WTC11 (cell line): ENCODE results near the gene MT1M. TPM values are rescaled to one million over a fixed set of nuclear protein-coding genes. Genes with fewer than 3 reads are reported as not detected.
A peak's percentile ranks its signal among the peaks of the same experiment; 100 is the strongest.

Experiments
- ATAC-seq: fragments of 200-7000 bp; cut with Tn5 transposase; 2 replicates; pipeline ENCODE4 v1.10.0; 2021; ENCODE audit warnings: mild to moderate bottlenecking, moderate library complexity
- CTCF ChIA-PET: fragments of 300-600 bp; sonication (Branson Sonifier 250); formaldehyde crosslinking; loops from one replicate; lab custom pipeline; 2021; ENCODE audit warnings: antibody characterized with exemption; lab: Charles Lee
- POLR2A ChIA-PET: fragments of 350-600 bp; sonication (Branson Sonifier 250); formaldehyde crosslinking; loops from one replicate; lab custom pipeline; 2021; ENCODE audit warnings: antibody characterized with exemption; lab: Charles Lee
- DNase-seq: peaks from one replicate; pipeline ENCODE4 v3.0.0; 2021; ENCODE audit warnings: low spot score
- H3K27ac Mint-ChIP-seq: 2 replicates; pipeline ENCODE4 v1.8.0; 2021; ENCODE audit warnings: mixed read lengths
- H3K27me3 Mint-ChIP-seq: 2 replicates; pipeline ENCODE4 v1.8.0; 2021; ENCODE audit warnings: low read depth, mild to moderate bottlenecking, moderate library complexity, mixed read lengths
- H3K36me3 Mint-ChIP-seq: 2 replicates; pipeline ENCODE4 v1.8.0; 2021; ENCODE audit warnings: mixed read lengths
- H3K4me1 Mint-ChIP-seq: 2 replicates; pipeline ENCODE4 v1.8.0; 2022; ENCODE audit warnings: mixed read lengths
- H3K4me3 Mint-ChIP-seq: 2 replicates; pipeline ENCODE4 v1.8.0; 2021; ENCODE audit warnings: mild to moderate bottlenecking, moderate library complexity, mixed read lengths
- H3K9me3 Mint-ChIP-seq: 2 replicates; pipeline ENCODE4 v1.8.0; 2021; ENCODE audit warnings: mixed read lengths
- CDX4 ChIP-seq: fragments of 250-450 bp; sonication (Bioruptor Pico); IDR thresholded peaks from 2 replicates; pipeline ENCODE4 v1.9.0; 2021; ENCODE audit warnings: moderate library complexity, mild to moderate bottlenecking, inconsistent platforms, borderline replicate concordance
- E2F5 ChIP-seq: sonication (generic); formaldehyde crosslinking; IDR thresholded peaks from 2 replicates; pipeline ENCODE4 v1.8.1; 2022; ENCODE audit warnings: mild to moderate bottlenecking, moderate library complexity, missing genetic modification reagents
- ELF4 ChIP-seq: sonication (generic); formaldehyde crosslinking; IDR thresholded peaks from 2 replicates; pipeline ENCODE4 v1.8.1; 2022; ENCODE audit warnings: low read depth, mild to moderate bottlenecking, moderate library complexity, missing genetic modification reagents
- EMX1 ChIP-seq: fragments of 250-450 bp; sonication (Bioruptor Pico); IDR thresholded peaks from 2 replicates; pipeline ENCODE4 v1.8.0; 2021; ENCODE audit warnings: mild to moderate bottlenecking
- FOXP1 ChIP-seq: sonication (generic); formaldehyde crosslinking; IDR thresholded peaks from 2 replicates; pipeline ENCODE4 v1.8.0; 2022; ENCODE audit warnings: missing genetic modification reagents, mild to moderate bottlenecking, moderate library complexity, borderline replicate concordance
- FOXP4 ChIP-seq: sonication (generic); formaldehyde crosslinking; IDR thresholded peaks from 2 replicates; pipeline ENCODE4 v1.8.0; 2022; ENCODE audit warnings: mild to moderate bottlenecking, missing genetic modification reagents
- HMGA2 ChIP-seq: fragments of 250-450 bp; sonication (Bioruptor Pico); IDR thresholded peaks from 2 replicates; pipeline ENCODE4 v1.4.0; 2021; ENCODE audit warnings: mild to moderate bottlenecking, moderate library complexity
- IRF2 ChIP-seq: sonication (generic); formaldehyde crosslinking; IDR thresholded peaks from 2 replicates; pipeline ENCODE4 v1.8.0; 2022; ENCODE audit warnings: low read depth, missing genetic modification reagents, borderline replicate concordance
- KAT7 ChIP-seq: sonication (generic); formaldehyde crosslinking; IDR thresholded peaks from 2 replicates; pipeline ENCODE4 v1.8.1; 2023; ENCODE audit warnings: missing genetic modification reagents, mild to moderate bottlenecking, borderline replicate concordance
- MAX ChIP-seq: sonication (generic); formaldehyde crosslinking; IDR thresholded peaks from 2 replicates; pipeline ENCODE4 v1.8.0; 2022; ENCODE audit warnings: mild to moderate bottlenecking, missing genetic modification reagents
- MXD4 ChIP-seq: fragments of 250-450 bp; sonication (Bioruptor Pico); IDR thresholded peaks from 2 replicates; pipeline ENCODE4 v1.8.0; 2021; ENCODE audit warnings: mild to moderate bottlenecking, moderate library complexity, borderline replicate concordance
- NFYB ChIP-seq: sonication (generic); formaldehyde crosslinking; conservative IDR thresholded peaks from 2 replicates; pipeline ENCODE4 v1.8.0; 2022; ENCODE audit warnings: low read depth, missing genetic modification reagents
- SMAD3 ChIP-seq: sonication (generic); formaldehyde crosslinking; IDR thresholded peaks from 2 replicates; pipeline ENCODE4 v1.8.0; 2022; ENCODE audit warnings: missing genetic modification reagents, mild to moderate bottlenecking, borderline replicate concordance
- SP1 ChIP-seq: sonication (generic); formaldehyde crosslinking; conservative IDR thresholded peaks from 2 replicates; pipeline ENCODE4 v1.8.1; 2022; ENCODE audit warnings: missing genetic modification reagents
- TEAD1 ChIP-seq: sonication (generic); formaldehyde crosslinking; IDR thresholded peaks from 2 replicates; pipeline ENCODE4 v1.8.0; 2022; ENCODE audit warnings: mild to moderate bottlenecking, missing genetic modification reagents
- USF1 ChIP-seq: sonication (generic); formaldehyde crosslinking; IDR thresholded peaks from 2 replicates; pipeline ENCODE4 v1.8.0; 2022; ENCODE audit warnings: mild to moderate bottlenecking, missing genetic modification reagents
- ZBTB21 ChIP-seq: sonication (generic); formaldehyde crosslinking; IDR thresholded peaks from 2 replicates; pipeline ENCODE4 v1.8.1; 2023; ENCODE audit warnings: mild to moderate bottlenecking, missing genetic modification reagents, borderline replicate concordance
- ZNF138 ChIP-seq: sonication (generic); formaldehyde crosslinking; conservative IDR thresholded peaks from 2 replicates; pipeline ENCODE4 v1.8.1; 2022; ENCODE audit warnings: mild to moderate bottlenecking, moderate library complexity, missing genetic modification reagents
- ZNF423 ChIP-seq: fragments of 250-450 bp; sonication (Bioruptor Pico); IDR thresholded peaks from 2 replicates; pipeline ENCODE4 v2.1.2; 2022; ENCODE audit warnings: mild to moderate bottlenecking, moderate library complexity
- ZNF512 ChIP-seq: sonication (generic); formaldehyde crosslinking; IDR thresholded peaks from 2 replicates; pipeline ENCODE4 v1.8.1; 2022; ENCODE audit warnings: missing genetic modification reagents, borderline replicate concordance
- ZNF671 ChIP-seq: fragments of 250-450 bp; sonication (Bioruptor Pico); IDR thresholded peaks from 2 replicates; pipeline ENCODE4 v1.8.0; 2021; ENCODE audit warnings: mild to moderate bottlenecking
- ZSCAN18 ChIP-seq: fragments of 250-450 bp; sonication (Bioruptor Pico); IDR thresholded peaks from 2 replicates; pipeline ENCODE4 v2.1.2; 2022; ENCODE audit warnings: mild to moderate bottlenecking, moderate library complexity
- total RNA-seq: library from RNA; stranded (reverse); gene quantifications from 3 replicates; pipeline ENCODE4 v1.2.3, GENCODE V29; 2021

Gene MT1M
- total RNA-seq, 1 experiment from 2014 or later: 4.7 TPM

- ChIA-PET CTCF (interaction anchor here (0.8 to 2.8 kb wide), 13 partner anchors 9 to 58 kb away, joined by 3 to 15 read pairs (median 3); partner anchors contain the start of genes MT1B, MT1E, MT1G and MT2A), POLR2A (interaction anchor here (0.6 kb wide), 1 partner anchor 13 kb away, joined by 3 read pairs; no protein-coding TSS in a partner anchor)
- Mint-ChIP-seq H3K27ac (no peak overlapping the region), H3K4me3 (peak overlapping the region; percentile 63), H3K9me3 (no peaks in the 10 kb centered on the region), H3K27me3 (peaks cover 100% of the 10 kb centered on the region), H3K36me3 (no peaks in the 10 kb centered on the region), H3K4me1 (peaks cover 22% of the 10 kb centered on the region)
- ATAC-seq: peak; percentile 80
- DNase-seq: peak; percentile 63
- no peak for TF ChIP-seq IRF2 (CRISPR knock-in tag)
- no peak for TF ChIP-seq NFYB (CRISPR knock-in tag)
- no peak for TF ChIP-seq SMAD3 (CRISPR knock-in tag)
- 0 out of 2 replicates have a peak, but pooled peaks have one; percentile 7 for TF ChIP-seq TEAD1 (CRISPR knock-in tag)
- TF ChIP-seq FOXP4 (CRISPR knock-in tag): 0 out of 2 replicates have a peak, but pooled peaks have one; percentile 3
- peak; percentile 39; the same call in 1 of the 2 replicates for TF ChIP-seq USF1 (CRISPR knock-in tag)
- TF ChIP-seq KAT7 (CRISPR knock-in tag): 0 out of 2 replicates have a peak, but pooled peaks have one; percentile 28
- TF ChIP-seq ZNF423 (CRISPR knock-in tag): peak; percentile 57; the same call in 1 of the 2 replicates
- 0 out of 2 replicates have a peak, but pooled peaks have one; percentile 19 for TF ChIP-seq FOXP1
- TF ChIP-seq SP1 (CRISPR knock-in tag): peak; percentile 47
- peak; percentile 72 for TF ChIP-seq MAX (CRISPR knock-in tag)
Observed at GRCh38 chr16:56643080-56643778, 10.8 kb downstream of the MT1M start.

- TF ChIP-seq ZNF671 (CRISPR knock-in tag) (no peak), IRF2 (CRISPR knock-in tag) (0 out of 2 replicates have a peak, but pooled peaks have one; percentile 55), ZNF512 (CRISPR knock-in tag) (no peak)
- CTCF ChIA-PET: interaction anchor here (0.8 to 2.8 kb wide), 13 partner anchors 9 to 58 kb away, joined by 3 to 15 read pairs (median 3); partner anchors contain the start of genes MT1B, MT1E, MT1G and MT2A
- Mint-ChIP-seq H3K4me1 (peaks cover 19% of the 10 kb centered on the region), H3K36me3 (no peaks in the 10 kb centered on the region), H3K27me3 (peaks cover 100% of the 10 kb centered on the region), H3K27ac (no peak overlapping the region), H3K9me3 (no peaks in the 10 kb centered on the region), H3K4me3 (peak overlapping the region; percentile 63)
- DNase-seq (no peak), ATAC-seq (no peak)
- POLR2A ChIA-PET: interaction anchor here (0.6 kb wide), 1 partner anchor 14 kb away, joined by 3 read pairs; no protein-coding TSS in a partner anchor
Observed at GRCh38 chr16:56643833-56644232, 11.4 kb downstream of the MT1M start.

GRCh38 chr16:56645311-56645710 is 12.9 kb downstream of the MT1M start:
- ATAC-seq (no peak), DNase-seq (no peak)
- H3K36me3 Mint-ChIP-seq: no peaks in the 10 kb centered on the region
- CTCF ChIA-PET: no interaction called here
- H3K27me3 Mint-ChIP-seq: peaks cover 100% of the 10 kb centered on the region
- no peaks in the 10 kb centered on the region for H3K9me3 Mint-ChIP-seq
- H3K27ac Mint-ChIP-seq: no peak overlapping the region
- H3K4me1 Mint-ChIP-seq: peaks cover 18% of the 10 kb centered on the region
- POLR2A ChIA-PET: no interaction called here
- no peak overlapping the region for H3K4me3 Mint-ChIP-seq
- no peak for TF ChIP-seq MXD4
- TF ChIP-seq ZNF138 (CRISPR knock-in tag): no peak
- no peak for TF ChIP-seq SMAD3 (CRISPR knock-in tag)
- TF ChIP-seq HMGA2 (CRISPR knock-in tag): no peak
- no peak for TF ChIP-seq SP1 (CRISPR knock-in tag)
- no peak for TF ChIP-seq ZBTB21 (CRISPR knock-in tag)
- TF ChIP-seq ZSCAN18: no peak
- TF ChIP-seq ELF4 (CRISPR knock-in tag): no peak
- TF ChIP-seq E2F5 (CRISPR knock-in tag): no peak
- TF ChIP-seq CDX4: no peak
- TF ChIP-seq IRF2 (CRISPR knock-in tag): no peak
- no peak for TF ChIP-seq EMX1 (CRISPR knock-in tag)
